Prostate gland (tissue), 2 donors: ENCODE results near the gene ATP7A. TPM values are rescaled to one million over a fixed set of nuclear protein-coding genes. Genes with fewer than 3 reads are reported as not detected.
"Not testable (repeated sequence)": the region's sequence is repeated elsewhere in the genome, so short reads cannot be mapped to it uniquely, and the experiment has no call there.

Experiments used
- DNase-seq: peaks from one replicate; pipeline ENCODE4 v3.0.0-alpha.2; 2019; ENCODE audit warnings: low spot score
- H3K27ac ChIP-seq, 2 donors: fragments of 200-600 bp; sonication (generic); 2 replicates each; pipeline ENCODE4 v1.5.1; 2017 to 2019
- H3K27me3 ChIP-seq: fragments of 200-600 bp; sonication (generic); replicated peaks from 2 replicates; pipeline ENCODE4 v1.5.1; 2019; ENCODE audit not compliant: insufficient read depth
- H3K36me3 ChIP-seq, 2 donors: fragments of 200-600 bp; sonication (generic); 1 replicate in 1 of 2; 2 replicates in 1 of 2; pipeline versions ENCODE4 v1.5.1 to v1.8.1; 2017 to 2019
- H3K4me1 ChIP-seq: fragments of 200-600 bp; sonication (generic); replicated peaks from 2 replicates; pipeline ENCODE4 v1.5.1; 2019
- H3K4me3 ChIP-seq, 2 donors: fragments of 200-600 bp; sonication (generic); 2 replicates each; pipeline ENCODE4 v1.5.1; 2017 to 2019
- H3K9me3 ChIP-seq: fragments of 200-600 bp; sonication (generic); 2 replicates; pipeline ENCODE4 v1.5.1; 2017
- CTCF ChIP-seq, 4 experiments: fragments of 200-600 bp in 2 of 4; fragments of 450-650 bp in 2 of 4; sonication (generic) in 2 of 4; IDR thresholded peaks; 1 replicate in 3 of 4; 2 replicates in 1 of 4; pipeline ENCODE4 v1.5.1; 2016 to 2019; ENCODE audit warnings: antibody characterized with exemption in 4 of 4, mild to moderate bottlenecking in 2 of 4, moderate library complexity in 2 of 4
- POLR2A ChIP-seq: fragments of 450-650 bp; IDR thresholded peaks from one replicate; pipeline ENCODE4 v1.6.1; 2016; ENCODE audit warnings: antibody characterized with exemption, mild to moderate bottlenecking
- POLR2AphosphoS5 ChIP-seq: sonication (generic); formaldehyde crosslinking; IDR thresholded peaks from one replicate; pipeline ENCODE4 v1.6.1; 2017; ENCODE audit warnings: antibody characterized with exemption
- WGBS: methylation state at CpG from one replicate; pipeline ENCODE4 v1.1.5; 2018; 5-methylcytosine and 5-hydroxymethylcytosine counted together
- intact Hi-C: fragments of 100-400 bp; cut with DNase I; formaldehyde crosslinking; loops from one replicate; pipeline ENCODE4 v1.14.2; 2022
- total RNA-seq, 2 donors: library from RNA; depleted of rRNA; stranded (reverse); fragments of >200 nt; gene quantifications; one replicate each; pipeline ENCODE4 v1.1.0, GENCODE V29; 2016

ATP7A gene
- total RNA-seq, 2 donors from 2014 or later = 9.8 to 15.1 TPM

DNA sequence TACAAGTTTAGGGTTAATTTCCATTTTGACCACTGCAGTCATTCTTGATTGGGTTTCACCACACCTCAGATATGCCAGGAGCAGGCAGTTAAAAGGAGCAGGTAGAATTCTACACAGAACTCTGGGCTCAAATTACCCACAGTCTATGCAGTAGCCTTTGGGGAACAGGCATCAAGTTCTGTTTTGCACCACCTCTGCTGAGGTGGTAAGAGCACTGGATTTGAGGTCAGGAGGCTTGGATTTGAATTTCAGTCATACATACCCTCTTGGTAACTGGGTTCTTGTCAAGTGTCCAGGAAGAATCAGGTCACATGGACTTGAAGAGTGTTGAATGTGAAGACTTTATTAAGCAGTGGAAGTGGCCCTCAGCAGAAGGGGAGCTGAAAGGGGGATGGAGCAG is 153.2 kb downstream of the ATP7A start:
- intact Hi-C loops = no loop called here
- Histone ChIP-seq H3K27ac (no peak overlapping the region), H3K4me1 (no peaks in the 10 kb centered on the region), H3K4me3 (no peak overlapping the region), H3K27me3 (no peaks in the 10 kb centered on the region), H3K9me3 (no peaks in the 10 kb centered on the region), H3K36me3 (no peaks in the 10 kb centered on the region)
- TF ChIP-seq POLR2A (no peak), CTCF (IDR thresholded peaks at IDR 0.05) (no peak), POLR2AphosphoS5 (no peak)
- DNase-seq = no peak

- no peaks in the 10 kb centered on the region for H3K36me3 ChIP-seq
- WGBS = 84% methylated on average over 4 of the region's 4 CpGs
- no peaks in the 10 kb centered on the region for H3K4me1 ChIP-seq
- H3K9me3 ChIP-seq = no peaks in the 10 kb centered on the region
- no peak for TF ChIP-seq POLR2A
- no peak for TF ChIP-seq POLR2AphosphoS5
- TF ChIP-seq CTCF (IDR thresholded peaks at IDR 0.05) = no peak
- no peak for DNase-seq
- intact Hi-C loops = no loop called here
- no peak overlapping the region for H3K27ac ChIP-seq
- H3K4me3 ChIP-seq = no peak overlapping the region
- H3K27me3 ChIP-seq = no peaks in the 10 kb centered on the region
Observed at GRCh38 chrX:78064152-78064551, 153.7 kb downstream of the ATP7A start.

- H3K4me1 ChIP-seq, intact Hi-C loops, H3K9me3 ChIP-seq, H3K4me3 ChIP-seq, DNase-seq, H3K27me3 ChIP-seq, H3K27ac ChIP-seq, H3K36me3 ChIP-seq: not testable (repeated sequence)
- 75% methylated on average over 6 of the region's 6 CpGs for WGBS
Observed at GRCh38 chrX:78064698-78065601, 154.5 kb downstream of the ATP7A start.

GRCh38 chrX:78066110-78066509 is 155.6 kb downstream of the ATP7A start:
- TF ChIP-seq POLR2A = no peak
- no peak for TF ChIP-seq POLR2AphosphoS5
- no peak for TF ChIP-seq CTCF (IDR thresholded peaks at IDR 0.05)
- no peak for DNase-seq
- no peak overlapping the region for H3K27ac ChIP-seq

GRCh38 chrX:78071331-78071730 is 160.8 kb downstream of the ATP7A start:
- no peaks in the 10 kb centered on the region for H3K4me1 ChIP-seq
- H3K4me3 ChIP-seq = no peak overlapping the region
- no peak for DNase-seq
- 94% methylated on average over 3 of the region's 3 CpGs for WGBS
- no peak overlapping the region for H3K27ac ChIP-seq
- TF ChIP-seq POLR2AphosphoS5 (no peak), POLR2A (no peak), CTCF (IDR thresholded peaks at IDR 0.05) (no peak)
- intact Hi-C loops = no loop called here
- H3K36me3 ChIP-seq = no peaks in the 10 kb centered on the region
- H3K27me3 ChIP-seq = no peaks in the 10 kb centered on the region
- H3K9me3 ChIP-seq = no peaks in the 10 kb centered on the region

More at GRCh38 chrX:78066110-78066509, 155.6 kb downstream of the ATP7A start:
- no peaks in the 10 kb centered on the region for H3K4me1 ChIP-seq
- H3K27me3 ChIP-seq = no peaks in the 10 kb centered on the region
- no peak overlapping the region for H3K4me3 ChIP-seq
- H3K9me3 ChIP-seq = no peaks in the 10 kb centered on the region
- intact Hi-C loops = no loop called here
- no peaks in the 10 kb centered on the region for H3K36me3 ChIP-seq
- 60% methylated on average over 1 of the region's 1 CpG for WGBS

DNA sequence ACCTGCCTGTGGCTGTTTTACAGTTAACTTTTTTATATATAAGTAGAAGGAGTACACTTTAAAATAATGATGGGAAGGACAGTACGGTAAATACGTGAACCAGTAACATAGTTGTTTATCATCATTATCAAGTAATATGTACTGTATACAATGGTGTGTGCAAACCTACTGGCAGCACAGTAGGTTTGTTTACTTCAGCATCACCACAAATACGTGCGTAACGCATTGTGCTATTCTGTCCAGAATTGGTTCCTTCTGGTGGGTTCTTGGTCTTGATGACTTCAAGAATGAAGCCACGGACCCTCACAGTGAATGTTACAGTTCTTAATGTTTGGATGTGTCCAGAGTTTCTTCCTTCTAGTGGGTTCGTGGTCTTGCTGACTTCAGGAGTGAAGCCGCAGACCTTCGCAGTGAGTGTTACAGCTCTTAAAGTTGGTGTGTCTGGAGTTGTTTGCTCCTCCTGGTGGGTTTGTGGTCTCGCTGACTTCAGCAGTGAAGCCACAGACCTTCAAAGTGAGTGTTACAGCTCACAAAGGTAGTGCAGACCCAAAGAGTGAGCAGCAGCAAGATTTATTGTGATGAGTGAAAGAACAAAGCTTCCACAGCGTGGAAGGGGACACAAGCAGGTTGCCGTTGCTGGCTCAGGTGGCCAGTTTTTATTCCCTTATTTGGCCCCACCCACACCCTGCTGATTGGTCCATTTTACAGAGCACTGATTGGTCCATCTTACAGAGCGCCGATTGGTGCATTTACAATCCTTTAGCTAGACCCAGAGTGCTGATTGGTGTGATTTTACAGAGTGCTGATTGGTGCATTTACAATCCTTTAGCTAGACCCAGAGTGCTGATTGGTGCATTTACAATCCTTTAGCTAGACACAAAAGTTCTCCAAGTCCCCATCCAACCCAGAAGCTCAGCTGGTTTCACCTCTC is 162.9 kb downstream of the ATP7A start:
- H3K9me3 ChIP-seq, DNase-seq, intact Hi-C loops, H3K4me1 ChIP-seq, H3K4me3 ChIP-seq, H3K27ac ChIP-seq, H3K36me3 ChIP-seq, H3K27me3 ChIP-seq: not testable (repeated sequence)
- WGBS = 93% methylated on average over 13 of the region's 14 CpGs
